ENCODE measurements around the gene WDFY1. TPM values are rescaled to one million over a fixed set of nuclear protein-coding genes. Genes with fewer than 3 reads are reported as not detected.

The WDFY1 gene
- total RNA-seq, 1 donor from 2014 or later: 52.6 TPM

DNA sequence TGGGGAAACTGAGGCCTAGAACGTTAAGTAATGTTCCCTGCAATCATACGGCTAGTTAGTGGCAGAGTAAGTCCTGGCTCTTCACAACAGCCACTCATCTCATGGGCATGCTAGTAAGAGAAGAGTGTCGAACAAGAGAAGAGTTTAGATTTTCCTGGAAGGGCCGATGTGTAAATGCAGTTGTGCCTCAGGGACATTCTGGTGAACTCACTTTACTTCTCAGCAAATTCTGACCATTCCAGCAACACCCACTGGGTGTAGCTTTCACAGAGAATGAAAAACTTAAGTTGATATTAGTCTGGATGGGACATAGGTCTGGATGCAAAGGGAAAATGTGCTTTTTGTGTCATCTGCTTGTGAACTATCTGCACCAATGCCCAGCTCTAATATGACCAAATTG lies 35.7 kb upstream of the WDFY1 start:
- Histone ChIP-seq H3K36me3 (ENCODE audit: insufficient read depth, low read length) (peaks cover 11% of the 10 kb centered on the region), H4K20me1 (ENCODE audit: insufficient read depth, low read length) (no peaks in the 10 kb centered on the region), H3K4me3 (ENCODE audit: insufficient read depth, low read depth, low read length) (no peak overlapping the region), H3K27me3 (ENCODE audit: insufficient read depth, low read length) (no peaks in the 10 kb centered on the region), H3K9ac (ENCODE audit: low read length) (no peak overlapping the region), H3K4me1 (ENCODE audit: insufficient read depth, low read length) (peaks cover 5% of the 10 kb centered on the region), H2AFZ (ENCODE audit: low read depth, low read length) (no peak overlapping the region), H3K9me3 (ENCODE audit: insufficient read depth, low read depth, low read length) (no peaks in the 10 kb centered on the region), H3K4me2 (ENCODE audit: low read length) (no peak overlapping the region), H3K79me2 (ENCODE audit: insufficient read depth, low read length) (no peaks in the 10 kb centered on the region), H3K27ac (ENCODE audit: low read depth, low read length) (no peak overlapping the region)
- Mint-ChIP-seq H3K27me3 (ENCODE audit: low read depth, unreplicated experiment) (no peaks in the 10 kb centered on the region), H3K4me3 (ENCODE audit: unreplicated experiment) (no peak overlapping the region), H3K27ac (ENCODE audit: unreplicated experiment) (no peak overlapping the region), H3K9me3 (ENCODE audit: unreplicated experiment) (no peaks in the 10 kb centered on the region), H3K4me1 (ENCODE audit: low read depth, unreplicated experiment) (peaks cover 20% of the 10 kb centered on the region), H3K36me3 (ENCODE audit: low read depth, unreplicated experiment) (peaks cover 16% of the 10 kb centered on the region)
- DNase-seq (ENCODE audit: low read depth) (no peak), FAIRE-seq (no peak)
- TF ChIP-seq CTCF (IDR thresholded peaks at IDR 0.05; ENCODE audit: insufficient read depth, low read depth, low read length) (no peak), EZH2 (IDR thresholded peaks at IDR 0.05; ENCODE audit: insufficient read depth, low read length) (no peak)

DNA sequence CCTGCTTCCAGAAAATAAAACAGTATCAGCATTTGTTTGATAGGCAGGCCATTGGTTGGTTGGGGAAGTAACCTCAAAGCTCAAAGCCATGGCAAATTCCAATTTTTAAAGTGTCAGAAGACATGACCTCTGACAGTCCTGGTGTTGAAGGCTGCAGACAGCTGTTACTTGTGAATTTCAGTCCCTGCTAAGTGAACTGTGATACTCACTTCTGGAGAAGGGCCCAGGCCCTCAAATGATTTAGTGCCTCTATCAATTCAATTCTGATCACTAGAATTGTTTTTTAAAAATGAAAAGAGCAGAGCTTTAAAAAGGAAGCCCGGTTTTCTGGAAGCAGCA lies 35.2 kb upstream of the WDFY1 start:
- Histone ChIP-seq H3K9ac (ENCODE audit: low read length) (no peak overlapping the region), H3K4me3 (ENCODE audit: insufficient read depth, low read depth, low read length) (no peak overlapping the region), H3K4me2 (ENCODE audit: low read length) (no peak overlapping the region), H4K20me1 (ENCODE audit: insufficient read depth, low read length) (no peaks in the 10 kb centered on the region), H3K79me2 (ENCODE audit: insufficient read depth, low read length) (no peaks in the 10 kb centered on the region), H3K27ac (ENCODE audit: low read depth, low read length) (no peak overlapping the region), H2AFZ (ENCODE audit: low read depth, low read length) (no peak overlapping the region), H3K27me3 (ENCODE audit: insufficient read depth, low read length) (no peaks in the 10 kb centered on the region), H3K9me3 (ENCODE audit: insufficient read depth, low read depth, low read length) (no peaks in the 10 kb centered on the region), H3K4me1 (ENCODE audit: insufficient read depth, low read length) (peaks cover 5% of the 10 kb centered on the region), H3K36me3 (ENCODE audit: insufficient read depth, low read length) (peaks cover 11% of the 10 kb centered on the region)
- H3K27ac Mint-ChIP-seq (ENCODE audit: unreplicated experiment): peak overlapping the region; percentile 26
- no peaks in the 10 kb centered on the region for H3K9me3 Mint-ChIP-seq (ENCODE audit: unreplicated experiment)
- no peak for FAIRE-seq
- H3K27me3 Mint-ChIP-seq (ENCODE audit: low read depth, unreplicated experiment): no peaks in the 10 kb centered on the region
- peaks cover 20% of the 10 kb centered on the region for H3K4me1 Mint-ChIP-seq (ENCODE audit: low read depth, unreplicated experiment)
- H3K36me3 Mint-ChIP-seq (ENCODE audit: low read depth, unreplicated experiment): peaks cover 16% of the 10 kb centered on the region
- H3K4me3 Mint-ChIP-seq (ENCODE audit: unreplicated experiment): no peak overlapping the region
- no peak for DNase-seq (ENCODE audit: low read depth)
- TF ChIP-seq EZH2 (IDR thresholded peaks at IDR 0.05; ENCODE audit: insufficient read depth, low read length) (no peak), CTCF (IDR thresholded peaks at IDR 0.05; ENCODE audit: insufficient read depth, low read depth, low read length) (no peak)

DNA sequence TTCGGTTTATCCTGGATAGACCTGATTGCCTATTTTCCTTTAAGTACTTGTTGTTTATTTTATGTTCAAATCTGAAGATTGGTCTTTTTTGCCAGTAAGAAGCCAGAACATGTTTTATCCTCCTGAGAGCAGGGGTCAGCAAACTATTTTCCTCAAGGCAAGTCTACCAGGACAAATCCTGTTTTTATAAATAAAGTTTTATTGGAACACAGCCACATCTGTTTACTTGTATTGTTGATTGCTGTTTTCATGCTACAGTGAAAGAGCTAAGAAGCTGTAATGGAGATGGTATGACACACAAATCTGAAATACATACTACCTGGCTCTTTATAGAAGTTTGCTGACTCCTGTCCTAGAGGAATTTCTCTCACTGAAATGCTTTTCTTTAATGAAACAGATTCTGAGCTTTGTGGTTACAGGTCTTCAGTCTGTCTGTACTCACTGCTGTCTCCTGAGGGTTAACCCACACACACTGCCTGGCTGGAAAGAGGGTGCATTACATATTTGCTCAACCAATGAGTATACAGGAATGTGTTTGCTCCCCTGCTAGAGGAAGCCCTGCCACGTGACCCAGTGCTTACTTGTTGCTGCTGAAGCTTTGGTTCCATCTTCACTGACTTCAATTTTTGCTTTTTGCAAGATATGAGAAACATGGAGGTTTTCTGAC lies 34.7 kb upstream of the WDFY1 start:
- H3K27me3 Mint-ChIP-seq (ENCODE audit: low read depth, unreplicated experiment): no peaks in the 10 kb centered on the region
- no peaks in the 10 kb centered on the region for H3K9me3 Mint-ChIP-seq (ENCODE audit: unreplicated experiment)
- Histone ChIP-seq H3K4me2 (ENCODE audit: low read length) (no peak overlapping the region), H3K9me3 (ENCODE audit: insufficient read depth, low read depth, low read length) (no peaks in the 10 kb centered on the region), H3K79me2 (ENCODE audit: insufficient read depth, low read length) (no peaks in the 10 kb centered on the region), H3K36me3 (ENCODE audit: insufficient read depth, low read length) (peaks cover 11% of the 10 kb centered on the region), H4K20me1 (ENCODE audit: insufficient read depth, low read length) (no peaks in the 10 kb centered on the region), H3K27me3 (ENCODE audit: insufficient read depth, low read length) (no peaks in the 10 kb centered on the region), H3K4me3 (ENCODE audit: insufficient read depth, low read depth, low read length) (no peak overlapping the region), H3K9ac (ENCODE audit: low read length) (no peak overlapping the region), H3K4me1 (ENCODE audit: insufficient read depth, low read length) (peaks cover 5% of the 10 kb centered on the region), H2AFZ (ENCODE audit: low read depth, low read length) (no peak overlapping the region), H3K27ac (ENCODE audit: low read depth, low read length) (no peak overlapping the region)
- TF ChIP-seq CTCF (IDR thresholded peaks at IDR 0.05; ENCODE audit: insufficient read depth, low read depth, low read length) (no peak), EZH2 (IDR thresholded peaks at IDR 0.05; ENCODE audit: insufficient read depth, low read length) (no peak)
- H3K4me3 Mint-ChIP-seq (ENCODE audit: unreplicated experiment): peak overlapping the region; percentile 27
- H3K27ac Mint-ChIP-seq (ENCODE audit: unreplicated experiment): peak overlapping the region; percentile 34
- FAIRE-seq (no peak), DNase-seq (ENCODE audit: low read depth) (peak; percentile 56)
- H3K36me3 Mint-ChIP-seq (ENCODE audit: low read depth, unreplicated experiment): peaks cover 16% of the 10 kb centered on the region
- peaks cover 20% of the 10 kb centered on the region for H3K4me1 Mint-ChIP-seq (ENCODE audit: low read depth, unreplicated experiment)

Data from astrocyte (in vitro differentiated cells and primary cell).